ENCODE measurements around the gene SP100. TPM values are rescaled to one million over a fixed set of nuclear protein-coding genes. Genes with fewer than 3 reads are reported as not detected.

The SP100 gene

GRCh38 chr2:230592775-230593174, 176.8 kb downstream of the SP100 start:
- H3K23ac ChIP-seq (ENCODE audit: low read length in 2 of 2), result no peak overlapping the region
- no peak overlapping the region for H3K9ac ChIP-seq (ENCODE audit: low read length)
- DNase-seq, result no peak
- no peak overlapping the region for H3K14ac ChIP-seq (ENCODE audit: low read length in 2 of 2)
- no peak overlapping the region for H3K4me3 ChIP-seq (ENCODE audit: insufficient read depth in 1 of 2, low read depth in 1 of 2, low read length in 2 of 2)
- no peaks in the 10 kb centered on the region for H3K36me3 ChIP-seq (ENCODE audit: control insufficient read depth in 1 of 2, insufficient read depth in 2 of 2, low read depth in 1 of 2, low read length in 2 of 2)
- peaks cover 0 to 8% of the 10 kb centered on the region in 2 experiments for H3K27me3 ChIP-seq (ENCODE audit: control insufficient read depth in 1 of 2, insufficient read depth in 1 of 2, low read length in 2 of 2)
- no peak overlapping the region for H2BK5ac ChIP-seq (ENCODE audit: low read depth, low read length, poor library complexity, severe bottlenecking)
- no peak overlapping the region for H3K4me2 ChIP-seq (ENCODE audit: low read length, poor library complexity, severe bottlenecking)
- H4K8ac ChIP-seq (ENCODE audit: low read length), result no peak overlapping the region
- WGBS, result 91% methylated on average over 2 of the region's 4 CpGs
- no peaks in the 10 kb centered on the region for H3K9me3 ChIP-seq (ENCODE audit: control insufficient read depth, low read length)
- H2BK12ac ChIP-seq (ENCODE audit: low read length in 2 of 2), result no peak overlapping the region
- no peaks in the 10 kb centered on the region for H3K79me1 ChIP-seq (replicated peaks; ENCODE audit: low read length, poor library complexity, severe bottlenecking)
- H3K4me1 ChIP-seq (ENCODE audit: control insufficient read depth, insufficient read depth, low read depth, low read length), result no peaks in the 10 kb centered on the region
- H2AK5ac ChIP-seq (ENCODE audit: low read length, severe bottlenecking), result no peak overlapping the region
- H2BK15ac ChIP-seq (ENCODE audit: low read depth, poor library complexity, severe bottlenecking), result no peak overlapping the region
- no peak overlapping the region for H2BK120ac ChIP-seq (ENCODE audit: low read depth, low read length)
- H3K27ac ChIP-seq (ENCODE audit: low read length, poor library complexity, severe bottlenecking), result no peak overlapping the region
- no peak overlapping the region for H2AFZ ChIP-seq (ENCODE audit: low read depth, low read length)
- no peak overlapping the region for H3K18ac ChIP-seq (ENCODE audit: low read depth in 1 of 2, low read length in 2 of 2)
- H3K4ac ChIP-seq (ENCODE audit: low read depth in 1 of 2, low read length in 2 of 2), result no peak overlapping the region
- H4K91ac ChIP-seq (ENCODE audit: low read length), result no peak overlapping the region

Small RNAs within 50 kb of the gene (small RNA-seq; reads per million reads assigned to genes)
- gene HMGB1P3 (ENCODE audit: low read depth) (not detected), gene RN7SL834P (ENCODE audit: low read depth) (not detected), gene RNU6-451P (ENCODE audit: low read depth) (not detected)

All from mesenchymal stem cell (in vitro differentiated cells and primary cell).